DMS 273 treated with DMSO at 0.1 percent for 48 hours (cell line): ENCODE results near the gene RAP1GAP2.
"Not testable (repeated sequence)": the region's sequence is repeated elsewhere in the genome, so short reads cannot be mapped to it uniquely, and the experiment has no call there.

Experiments
- DNase-seq: peaks from one replicate; lab custom pipeline; 2025; lab: John Stamatoyannopoulos, UW

Gene RAP1GAP2

GRCh38 chr17:2796164-2797125, at the start of gene RAP1GAP2:
TSS of gene RAP1GAP2 (plus strand) at chr17:2796438. CDS start at chr17:2796528, 90 bp downstream.
- DNase-seq: no peak

- no peak for DNase-seq
Measured at GRCh38 chr17:2749058-2749783, 47.0 kb upstream of the RAP1GAP2 start, which contains the start of gene CCDC92B. TSS of gene CCDC92B (minus strand) at chr17:2749652. CDS start at chr17:2735145, 14,507 bp downstream.

- DNase-seq: no peak
Measured at GRCh38 chr17:2749784-2750181, 46.5 kb upstream of the RAP1GAP2 start.

GRCh38 chr17:2750721-2751120, 45.5 kb upstream of the RAP1GAP2 start:
- DNase-seq: no peak

GRCh38 chr17:2751491-2751890, 44.7 kb upstream of the RAP1GAP2 start:
- DNase-seq: no peak

GRCh38 chr17:2755891-2756724, 40.1 kb upstream of the RAP1GAP2 start:
- no peak for DNase-seq

GRCh38 chr17:2758870-2759269, 37.4 kb upstream of the RAP1GAP2 start:
- DNase-seq: no peak

GRCh38 chr17:2770129-2770528, 26.1 kb upstream of the RAP1GAP2 start:
- no peak for DNase-seq

- DNase-seq: no peak
Measured at GRCh38 chr17:2775206-2775605, 21.0 kb upstream of the RAP1GAP2 start.

- DNase-seq: no peak
Measured at GRCh38 chr17:2776589-2777241, 19.5 kb upstream of the RAP1GAP2 start.

GRCh38 chr17:2777242-2777867, 18.9 kb upstream of the RAP1GAP2 start:
- no peak for DNase-seq

- no peak for DNase-seq
Measured at GRCh38 chr17:2778489-2778888, 17.7 kb upstream of the RAP1GAP2 start.

GRCh38 chr17:2779545-2779944, 16.7 kb upstream of the RAP1GAP2 start:
- no peak for DNase-seq

- no peak for DNase-seq
Measured at GRCh38 chr17:2780256-2780655, 16.0 kb upstream of the RAP1GAP2 start.

GRCh38 chr17:2780931-2781454, 15.2 kb upstream of the RAP1GAP2 start:
- no peak for DNase-seq

- DNase-seq: not testable (repeated sequence)
Measured at GRCh38 chr17:2781598-2781997, 14.6 kb upstream of the RAP1GAP2 start.

- no peak for DNase-seq
Measured at GRCh38 chr17:2782055-2782454, 14.2 kb upstream of the RAP1GAP2 start.

- DNase-seq: no peak
Measured at GRCh38 chr17:2783310-2784030, 12.8 kb upstream of the RAP1GAP2 start.

- no peak for DNase-seq
Measured at GRCh38 chr17:2784864-2785263, 11.4 kb upstream of the RAP1GAP2 start.

- not testable (repeated sequence) for DNase-seq
Measured at GRCh38 chr17:2785376-2785775, 10.9 kb upstream of the RAP1GAP2 start.
